Neutrophil (primary cell): ENCODE measurements around the gene RAD51B.
A peak's percentile ranks its signal among the peaks of the same experiment; 100 is the strongest.

Source experiments
- H3K27ac ChIP-seq: fragments of 200-600 bp; sonication (generic); 2 replicates; pipeline ENCODE4 v1.5.1; 2016; ENCODE audit warnings: mild to moderate bottlenecking, moderate library complexity
- H3K27me3 ChIP-seq: fragments of 200-600 bp; sonication (generic); 2 replicates; pipeline ENCODE4 v1.6.0; 2016; ENCODE audit warnings: mild to moderate bottlenecking
- H3K36me3 ChIP-seq: fragments of 200-600 bp; sonication (generic); 2 replicates; pipeline ENCODE4 v1.5.1; 2017
- H3K4me1 ChIP-seq, 2 experiments: fragments of 200-600 bp in 1 of 2; sonication (generic) in 1 of 2; 1 replicate in 1 of 2; 2 replicates in 1 of 2; pipeline versions ENCODE4 v1.5.1 to v1.6.1; 2013 to 2016; ENCODE audit warnings: low read depth in 1 of 2, low read length in 1 of 2, mild to moderate bottlenecking in 1 of 2, moderate library complexity in 1 of 2; ENCODE audit not compliant: control insufficient read depth in 1 of 2, insufficient read depth in 1 of 2
- H3K4me3 ChIP-seq, 2 experiments: fragments of 200-600 bp in 1 of 2; sonication (generic) in 1 of 2; 1 replicate in 1 of 2; 2 replicates in 1 of 2; pipeline ENCODE4 v1.5.1; 2013 to 2016; ENCODE audit warnings: low read depth in 1 of 2, low read length in 1 of 2, mild to moderate bottlenecking in 1 of 2, moderate library complexity in 1 of 2
- H3K9me3 ChIP-seq: fragments of 200-600 bp; sonication (generic); 2 replicates; pipeline ENCODE4 v1.5.1; 2016
- TF ChIP-seq, protein P1 (sequence below): fragments of 200-600 bp; sonication (generic); IDR thresholded peaks from 2 replicates; pipeline ENCODE4 v1.5.1; 2016; ENCODE audit warnings: antibody characterized with exemption

Gene RAD51B

DNA sequence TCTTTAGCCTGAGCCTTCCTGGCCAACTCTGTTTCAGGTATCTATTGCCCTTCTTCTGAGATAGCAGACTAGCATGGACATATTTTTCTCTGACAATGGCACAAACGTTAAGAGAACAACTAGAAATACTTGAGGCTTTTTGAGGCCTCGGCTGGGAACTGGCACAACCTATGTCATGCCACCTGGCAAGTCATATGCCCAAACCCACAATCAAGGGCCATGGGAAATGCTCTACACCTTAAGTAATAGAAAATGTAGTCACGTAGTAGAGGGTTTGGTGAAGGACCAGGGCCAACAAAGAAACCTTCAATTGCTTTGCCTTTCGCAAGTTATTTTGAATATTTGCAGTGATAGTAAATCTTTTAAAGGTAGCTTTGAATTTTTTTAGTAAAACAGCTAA, 647.8 kb downstream of the RAD51B start:
- H3K4me3 ChIP-seq, result no peak overlapping the region
- TF ChIP-seq, protein P1, sequence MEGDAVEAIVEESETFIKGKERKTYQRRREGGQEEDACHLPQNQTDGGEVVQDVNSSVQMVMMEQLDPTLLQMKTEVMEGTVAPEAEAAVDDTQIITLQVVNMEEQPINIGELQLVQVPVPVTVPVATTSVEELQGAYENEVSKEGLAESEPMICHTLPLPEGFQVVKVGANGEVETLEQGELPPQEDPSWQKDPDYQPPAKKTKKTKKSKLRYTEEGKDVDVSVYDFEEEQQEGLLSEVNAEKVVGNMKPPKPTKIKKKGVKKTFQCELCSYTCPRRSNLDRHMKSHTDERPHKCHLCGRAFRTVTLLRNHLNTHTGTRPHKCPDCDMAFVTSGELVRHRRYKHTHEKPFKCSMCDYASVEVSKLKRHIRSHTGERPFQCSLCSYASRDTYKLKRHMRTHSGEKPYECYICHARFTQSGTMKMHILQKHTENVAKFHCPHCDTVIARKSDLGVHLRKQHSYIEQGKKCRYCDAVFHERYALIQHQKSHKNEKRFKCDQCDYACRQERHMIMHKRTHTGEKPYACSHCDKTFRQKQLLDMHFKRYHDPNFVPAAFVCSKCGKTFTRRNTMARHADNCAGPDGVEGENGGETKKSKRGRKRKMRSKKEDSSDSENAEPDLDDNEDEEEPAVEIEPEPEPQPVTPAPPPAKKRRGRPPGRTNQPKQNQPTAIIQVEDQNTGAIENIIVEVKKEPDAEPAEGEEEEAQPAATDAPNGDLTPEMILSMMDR, result no peak
- peaks cover 9 to 11% of the 10 kb centered on the region in 2 experiments for H3K4me1 ChIP-seq
- no peaks in the 10 kb centered on the region for H3K27me3 ChIP-seq
- no peaks in the 10 kb centered on the region for H3K9me3 ChIP-seq
- H3K36me3 ChIP-seq, result no peaks in the 10 kb centered on the region
- H3K27ac ChIP-seq, result no peak overlapping the region

DNA sequence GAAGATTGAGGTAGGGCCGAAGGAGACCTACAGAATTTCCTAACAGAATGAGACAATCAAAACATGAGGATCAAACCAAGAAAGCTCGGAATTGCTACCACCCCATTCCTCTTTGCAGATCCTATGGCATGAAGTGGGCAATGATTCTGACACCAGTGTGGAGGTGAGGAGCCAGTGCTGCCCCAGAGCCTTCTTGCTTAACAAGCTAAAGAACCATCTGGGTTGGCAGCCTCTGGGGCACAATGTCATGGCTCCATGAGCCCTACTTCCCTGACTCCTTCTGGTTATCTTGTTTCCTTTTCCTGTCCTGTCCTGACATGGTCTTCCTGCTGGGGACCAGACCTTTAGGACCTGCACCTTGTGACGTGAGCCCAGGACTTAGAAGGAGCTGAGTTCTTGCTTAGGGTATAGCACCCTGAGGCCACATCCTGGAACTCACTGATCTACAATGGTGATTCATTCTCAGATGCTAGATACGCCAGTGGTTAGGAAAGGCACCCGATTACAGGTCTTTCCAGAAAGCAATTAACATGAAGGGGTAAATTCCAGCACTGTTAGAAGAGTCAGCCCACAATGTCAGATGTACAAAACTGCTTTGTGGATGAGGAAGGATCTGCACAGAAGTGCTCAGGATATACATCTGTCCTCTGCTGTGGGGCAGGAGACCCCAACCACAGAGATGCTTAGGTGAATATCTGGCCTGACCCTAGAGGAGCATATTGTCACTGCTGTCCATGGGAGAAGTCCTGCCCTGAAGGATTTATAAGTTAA, 649.0 kb downstream of the RAD51B start:
- Histone ChIP-seq H3K27ac (no peak overlapping the region), H3K27me3 (no peaks in the 10 kb centered on the region), H3K4me1 (peaks cover 9 to 11% of the 10 kb centered on the region in 2 experiments), H3K4me3 (no peak overlapping the region), H3K9me3 (no peaks in the 10 kb centered on the region), H3K36me3 (no peaks in the 10 kb centered on the region)
- TF ChIP-seq, protein P1, result no peak

DNA sequence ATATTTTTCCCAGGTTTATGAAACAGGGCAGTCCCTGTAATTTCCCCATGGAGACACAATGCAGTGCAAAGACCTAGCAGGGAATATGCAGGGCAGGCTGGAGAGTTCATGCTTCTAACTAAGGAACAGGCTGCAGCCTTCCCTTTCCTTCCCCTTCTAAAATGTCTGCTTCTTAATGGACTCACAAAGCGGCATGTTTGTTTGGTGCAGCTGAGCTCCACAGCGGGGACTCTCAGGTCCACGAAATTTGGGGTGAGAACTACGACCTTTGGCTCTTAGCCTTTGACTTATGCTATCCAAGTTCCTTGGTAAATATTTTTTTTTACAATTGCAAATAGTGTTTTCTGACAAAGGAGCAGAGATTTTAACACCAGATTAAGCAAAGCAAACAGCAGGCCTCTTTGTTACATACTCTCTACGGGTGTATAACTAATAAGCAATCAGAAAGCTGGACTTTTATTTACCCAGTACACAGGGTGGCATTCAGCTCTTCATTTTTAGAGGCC, 649.7 kb downstream of the RAD51B start:
- no peak overlapping the region for H3K4me3 ChIP-seq
- TF ChIP-seq, protein P1, result no peak
- no peak overlapping the region for H3K27ac ChIP-seq
- no peaks in the 10 kb centered on the region for H3K36me3 ChIP-seq
- H3K27me3 ChIP-seq, result no peaks in the 10 kb centered on the region
- H3K4me1 ChIP-seq, result peaks cover 9 to 17% of the 10 kb centered on the region in 2 experiments
- no peaks in the 10 kb centered on the region for H3K9me3 ChIP-seq

DNA sequence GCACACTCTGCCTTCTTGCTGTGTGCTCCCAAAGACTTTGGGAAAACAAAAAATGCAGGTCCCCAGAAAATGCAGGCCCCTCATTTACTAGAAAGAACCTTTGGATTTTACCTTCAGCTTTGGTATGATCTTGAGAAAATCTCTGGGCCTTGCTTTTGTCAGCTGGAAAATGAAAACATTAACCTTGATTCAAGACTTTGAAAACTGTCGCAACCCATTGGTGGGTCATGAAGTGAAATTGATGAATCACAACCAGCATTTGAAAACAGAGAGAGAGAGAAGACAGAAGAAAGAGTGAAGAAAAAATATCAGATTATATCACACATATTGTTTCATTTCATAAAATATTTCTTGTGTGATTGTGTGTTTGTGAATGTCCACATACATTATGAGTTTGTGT, 650.8 kb downstream of the RAD51B start:
- H3K4me1 ChIP-seq, result peaks cover 9 to 17% of the 10 kb centered on the region in 2 experiments

DNA sequence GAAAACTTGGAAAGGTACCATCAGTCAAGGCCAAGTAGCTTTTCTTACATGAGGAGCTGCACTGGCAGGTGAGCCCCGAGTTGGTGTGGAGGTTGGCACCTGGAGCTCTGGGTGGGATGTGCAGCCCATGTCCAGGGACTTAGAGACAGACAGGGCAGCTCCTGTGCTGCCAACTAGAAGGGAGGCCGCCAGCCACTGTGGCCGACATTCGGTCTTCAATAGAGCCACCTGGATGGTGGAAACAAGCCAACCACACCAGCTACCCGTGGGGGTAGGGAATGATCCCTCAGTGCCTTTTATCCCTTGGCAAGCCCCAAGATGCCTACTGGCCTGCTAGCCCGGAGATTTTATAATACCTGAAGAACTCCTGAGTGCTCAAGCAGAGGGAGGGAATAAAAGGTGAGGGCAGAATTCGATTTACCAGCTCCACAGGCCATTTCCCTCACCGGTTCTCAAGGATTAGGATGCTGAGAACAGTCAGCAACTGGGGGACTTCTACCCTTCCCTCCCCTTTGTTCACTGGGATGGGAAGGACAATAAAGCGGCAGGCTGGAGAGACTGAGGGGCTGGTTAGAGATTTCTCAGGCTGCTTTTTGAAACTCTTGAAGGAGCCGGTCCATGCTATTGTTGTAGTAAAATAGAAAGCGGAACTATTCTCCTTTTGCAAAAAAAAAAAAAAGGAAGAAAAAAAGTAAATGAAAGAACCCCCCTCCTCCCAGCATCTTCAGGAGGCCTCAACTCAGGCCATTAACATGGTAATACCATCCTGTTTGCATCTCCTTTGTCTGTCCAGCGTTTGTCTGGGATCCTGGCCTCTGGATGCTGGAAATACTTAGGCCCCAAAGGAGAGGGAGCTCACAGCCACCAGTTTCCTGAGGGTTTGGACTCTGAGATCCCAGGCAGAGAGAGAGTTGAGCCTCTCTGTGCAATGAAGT, 651.7 kb downstream of the RAD51B start:
- Histone ChIP-seq H3K9me3 (no peaks in the 10 kb centered on the region), H3K4me1 (peaks cover 9 to 17% of the 10 kb centered on the region in 2 experiments), H3K27ac (peak overlapping the region; percentile 67), H3K4me3 (no peak overlapping the region), H3K27me3 (no peaks in the 10 kb centered on the region), H3K36me3 (no peaks in the 10 kb centered on the region)
- TF ChIP-seq, protein P1, result no peak

More for the DNA sequence above, 650.8 kb downstream of the RAD51B start:
- Histone ChIP-seq H3K9me3 (no peaks in the 10 kb centered on the region), H3K4me3 (no peak overlapping the region), H3K27ac (no peak overlapping the region), H3K27me3 (no peaks in the 10 kb centered on the region), H3K36me3 (no peaks in the 10 kb centered on the region)
- TF ChIP-seq, protein P1, result no peak
